GM18861 (cell line): ENCODE results near the gene IFFO2.

Experiments used
- ATAC-seq: cut with Tn5 transposase; IDR thresholded peaks from one replicate; pipeline ENCODE4 v1.9.1; 2021; ENCODE audit not compliant: unreplicated experiment

Gene IFFO2

DNA sequence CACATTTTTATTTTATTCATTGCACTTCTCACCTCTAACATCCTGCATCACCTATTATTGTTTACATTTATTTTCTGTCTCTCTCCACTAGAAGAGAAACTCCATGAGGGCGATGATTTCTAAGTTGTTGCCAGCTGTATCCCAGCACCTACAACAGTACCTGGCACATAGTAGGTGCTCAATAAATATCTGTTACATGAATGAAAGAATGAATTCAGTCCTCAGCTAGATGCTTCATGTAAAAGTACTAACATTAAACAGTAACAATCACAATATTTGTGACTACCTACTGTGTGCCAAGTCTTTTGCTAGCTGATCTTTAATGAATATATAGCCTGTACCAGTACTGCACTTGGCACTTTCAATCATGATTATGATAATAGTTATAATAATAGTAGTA, 100.0 kb downstream of the IFFO2 start:
- no peak for ATAC-seq

DNA sequence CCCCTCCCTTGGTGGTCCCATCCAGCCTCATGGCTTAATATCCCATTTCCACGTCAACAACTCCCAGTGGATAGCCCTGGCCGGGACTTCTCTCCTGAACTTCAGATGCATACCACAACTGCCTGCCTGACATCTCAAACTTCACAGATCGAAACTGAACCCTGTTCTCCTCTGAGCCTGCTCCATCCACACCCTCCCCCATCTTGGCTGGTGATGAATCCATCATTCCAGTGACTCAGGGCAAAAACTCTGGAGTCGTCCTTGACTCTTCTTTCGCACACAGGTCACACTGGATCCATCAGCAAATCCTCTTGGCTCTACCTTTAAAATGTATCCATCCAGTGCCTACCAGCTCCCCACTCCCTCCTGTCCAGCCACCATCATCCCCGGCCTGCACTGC, 100.9 kb downstream of the IFFO2 start:
- no peak for ATAC-seq

DNA sequence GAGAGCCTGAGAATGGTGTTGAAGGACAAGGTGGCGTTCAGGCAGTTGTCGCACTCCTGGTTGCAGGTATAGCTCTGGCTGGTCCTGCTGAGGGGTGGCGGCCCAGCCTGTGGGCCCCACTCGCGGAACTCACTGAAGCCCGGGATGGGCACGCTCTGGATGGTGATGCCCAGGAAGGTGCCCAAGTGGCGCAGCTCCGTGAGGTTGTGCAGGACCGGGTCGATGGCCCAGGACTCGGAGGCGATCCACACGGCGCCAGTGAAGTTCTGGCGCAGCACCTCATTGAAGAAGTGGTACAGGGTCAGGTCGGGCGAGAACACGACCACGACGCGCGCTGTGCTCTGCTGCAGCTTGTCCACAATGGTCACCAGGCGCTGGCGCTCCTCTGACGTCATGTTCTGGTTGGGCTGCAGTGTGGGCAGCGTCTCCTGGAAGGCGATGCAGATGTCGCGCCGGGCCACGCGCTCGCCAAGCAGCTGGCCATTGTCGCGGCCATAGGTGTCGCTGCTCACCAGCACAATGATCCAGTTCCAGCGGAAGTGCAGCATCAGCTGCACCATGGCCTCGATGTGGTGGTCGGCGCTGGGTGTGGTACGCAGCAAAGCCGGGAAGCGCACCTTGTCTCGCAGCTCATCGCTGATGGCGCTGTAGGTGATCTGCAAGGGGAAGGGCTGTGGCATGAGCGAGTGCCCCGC, 102.0 kb downstream of the IFFO2 start:
- ATAC-seq, result no peak
